ENCODE results near the gene PROSER2. TPM values are rescaled to one million over a fixed set of nuclear protein-coding genes. Genes with fewer than 3 reads are reported as not detected.

The PROSER2 gene
- total and polyA plus RNA-seq, 2 donors from 2014 or later, result 8.1 to 48.2 TPM

- TF ChIP-seq CTCF (IDR thresholded peaks at IDR 0.05; ENCODE audit: borderline replicate concordance, extremely low read depth, insufficient read depth), result no peak
- intact Hi-C loops (cut with DNase I), result no loop called here
- DNase-seq, result no peak
- H3K27me3 ChIP-seq (ENCODE audit: control insufficient read depth, insufficient read depth, low read length), result no peaks in the 10 kb centered on the region
- no peak overlapping the region for H3K9ac ChIP-seq (ENCODE audit: low read length in 3 of 3)
- H3K4me3 ChIP-seq (ENCODE audit: low read length in 3 of 3), result no peak overlapping the region
- H3K27ac ChIP-seq (ENCODE audit: low read depth in 2 of 2, low read length in 2 of 2), result no peak overlapping the region
- peaks cover 0 to 4% (median 0%) of the 10 kb centered on the region in 3 donors for H3K4me1 ChIP-seq (ENCODE audit: control insufficient read depth in 2 of 3, insufficient read depth in 2 of 3, low read depth in 1 of 3, low read length in 3 of 3)
- no peak for FAIRE-seq
- no peaks in the 10 kb centered on the region for H3K36me3 ChIP-seq (ENCODE audit: control insufficient read depth in 2 of 3, insufficient read depth in 3 of 3, low read length in 3 of 3)
- H3K9me3 ChIP-seq (ENCODE audit: control insufficient read depth in 2 of 3, insufficient read depth in 1 of 3, low read length in 3 of 3), result no peaks in the 10 kb centered on the region
Observed at GRCh38 chr10:11906714-11907113, 83.6 kb downstream of the PROSER2 start.

GRCh38 chr10:11907914-11908313 lies 84.8 kb downstream of the PROSER2 start:
- intact Hi-C loops (cut with DNase I), result no loop called here
- H3K27ac ChIP-seq (ENCODE audit: low read depth in 2 of 2, low read length in 2 of 2), result no peak overlapping the region
- FAIRE-seq (no peak), DNase-seq (no peak)
- no peaks in the 10 kb centered on the region for H3K9me3 ChIP-seq (ENCODE audit: control insufficient read depth in 2 of 3, insufficient read depth in 1 of 3, low read length in 3 of 3)
- TF ChIP-seq CTCF (IDR thresholded peaks at IDR 0.05; ENCODE audit: borderline replicate concordance, extremely low read depth, insufficient read depth), result no peak
- H3K4me1 ChIP-seq (ENCODE audit: control insufficient read depth in 2 of 3, insufficient read depth in 2 of 3, low read depth in 1 of 3, low read length in 3 of 3), result peaks cover 0 to 7% (median 0%) of the 10 kb centered on the region in 3 donors
- no peak overlapping the region for H3K9ac ChIP-seq (ENCODE audit: low read length in 3 of 3)
- H3K36me3 ChIP-seq (ENCODE audit: control insufficient read depth in 2 of 3, insufficient read depth in 3 of 3, low read length in 3 of 3), result no peaks in the 10 kb centered on the region
- no peak overlapping the region for H3K4me3 ChIP-seq (ENCODE audit: low read length in 3 of 3)
- H3K27me3 ChIP-seq (ENCODE audit: control insufficient read depth, insufficient read depth, low read length), result no peaks in the 10 kb centered on the region

- Histone ChIP-seq H3K9me3 (ENCODE audit: control insufficient read depth in 2 of 3, insufficient read depth in 1 of 3, low read length in 3 of 3) (no peaks in the 10 kb centered on the region), H3K4me1 (ENCODE audit: control insufficient read depth in 2 of 3, insufficient read depth in 2 of 3, low read depth in 1 of 3, low read length in 3 of 3) (peaks cover 0 to 8% (median 0%) of the 10 kb centered on the region in 3 donors), H3K27ac (ENCODE audit: low read depth in 2 of 2, low read length in 2 of 2) (no peak overlapping the region), H3K4me3 (ENCODE audit: low read length in 3 of 3) (no peak overlapping the region), H3K9ac (ENCODE audit: low read length in 3 of 3) (no peak overlapping the region), H3K27me3 (ENCODE audit: control insufficient read depth, insufficient read depth, low read length) (no peaks in the 10 kb centered on the region), H3K36me3 (ENCODE audit: control insufficient read depth in 2 of 3, insufficient read depth in 3 of 3, low read length in 3 of 3) (no peaks in the 10 kb centered on the region)
- intact Hi-C loops (cut with DNase I), result no loop called here
- DNase-seq (no peak), FAIRE-seq (no peak)
- no peak for TF ChIP-seq CTCF (IDR thresholded peaks at IDR 0.05; ENCODE audit: borderline replicate concordance, extremely low read depth, insufficient read depth)
Observed at GRCh38 chr10:11908536-11908935, 85.4 kb downstream of the PROSER2 start.

- H3K27me3 ChIP-seq (ENCODE audit: control insufficient read depth, insufficient read depth, low read length), result no peaks in the 10 kb centered on the region
- FAIRE-seq (no peak), DNase-seq (no peak)
- H3K36me3 ChIP-seq (ENCODE audit: control insufficient read depth in 2 of 3, insufficient read depth in 3 of 3, low read length in 3 of 3), result no peaks in the 10 kb centered on the region
- no peaks in the 10 kb centered on the region for H3K9me3 ChIP-seq (ENCODE audit: control insufficient read depth in 2 of 3, insufficient read depth in 1 of 3, low read length in 3 of 3)
- intact Hi-C loops (cut with DNase I), result no loop called here
- H3K4me1 ChIP-seq (ENCODE audit: control insufficient read depth in 2 of 3, insufficient read depth in 2 of 3, low read depth in 1 of 3, low read length in 3 of 3), result peaks cover 0 to 8% (median 0%) of the 10 kb centered on the region in 3 donors
- no peak overlapping the region for H3K27ac ChIP-seq (ENCODE audit: low read depth in 2 of 2, low read length in 2 of 2)
- H3K9ac ChIP-seq (ENCODE audit: low read length in 3 of 3), result no peak overlapping the region
- no peak for TF ChIP-seq CTCF (IDR thresholded peaks at IDR 0.05; ENCODE audit: borderline replicate concordance, extremely low read depth, insufficient read depth)
- no peak overlapping the region for H3K4me3 ChIP-seq (ENCODE audit: low read length in 3 of 3)
Observed at GRCh38 chr10:11908991-11909390, 85.8 kb downstream of the PROSER2 start.

Measured in kidney (tissue), 14 donors.